Left lobe of liver (tissue), 2 donors: ENCODE results near the gene CCDC66. TPM values are rescaled to one million over a fixed set of nuclear protein-coding genes. Genes with fewer than 3 reads are reported as not detected.

Experiments
- ATAC-seq: fragments of 200-7000 bp; cut with Tn5 transposase; one replicate; pipeline ENCODE4 v1.9.1; 2020; ENCODE audit warnings: mild to moderate bottlenecking, moderate library complexity
- DNase-seq: peaks from one replicate; pipeline ENCODE4 v3.0.0-alpha.2; 2020; ENCODE audit warnings: low spot score
- total RNA-seq: library from RNA; stranded (reverse); gene quantifications from one replicate; pipeline ENCODE4 v1.2.1, GENCODE V29; 2021
- donor health status: DM: no; HTN: no; CAD: no; lungs with moderate emphysema.
- donor health status: DM: no; HTN: yes; CAD: no.

CCDC66 gene
- total RNA-seq, 1 donor from 2014 or later, result 6.2 TPM

- no peak for DNase-seq
- ATAC-seq, result no peak
Measured at GRCh38 chr3:56620371-56620770, 63.4 kb downstream of the CCDC66 start.

DNA sequence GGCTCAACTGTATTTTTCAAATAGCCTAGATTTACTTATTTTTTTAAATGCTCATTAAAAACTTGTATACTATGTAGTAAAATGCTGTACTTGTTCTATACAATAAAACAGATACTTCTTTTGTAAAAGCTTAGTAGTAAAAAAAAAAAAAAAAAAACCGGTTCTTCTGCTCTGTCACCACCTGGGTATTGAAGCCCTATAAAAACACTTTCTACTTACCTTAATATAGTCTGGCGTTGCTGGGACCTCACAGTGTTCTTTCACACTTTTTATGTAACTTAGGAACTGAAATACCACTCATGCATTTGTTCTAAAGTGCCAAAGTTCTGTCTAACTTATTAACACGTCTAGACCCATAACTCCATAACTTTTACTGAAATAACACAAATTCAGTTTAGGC lies 64.7 kb downstream of the CCDC66 start:
- ATAC-seq, result no peak
- no peak for DNase-seq

DNA sequence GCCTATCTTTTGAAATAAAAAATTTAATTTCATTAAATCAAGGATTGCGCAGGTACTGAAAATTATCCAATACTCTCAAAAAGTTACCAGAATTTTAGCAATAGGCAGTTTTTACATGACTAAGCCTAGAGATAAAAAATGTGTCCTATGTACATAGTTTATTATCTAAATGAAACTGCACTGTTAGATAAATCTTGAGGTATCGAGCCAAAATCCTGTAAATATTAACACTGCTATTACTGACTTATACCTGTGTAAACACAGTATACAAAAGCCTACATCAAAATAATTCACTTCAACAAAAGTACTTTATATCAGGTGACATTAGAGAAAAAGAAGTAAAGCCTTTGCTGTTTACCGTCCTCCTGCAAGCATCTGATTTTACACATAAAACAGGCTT lies 65.4 kb downstream of the CCDC66 start:
- DNase-seq (no peak), ATAC-seq (no peak)

DNA sequence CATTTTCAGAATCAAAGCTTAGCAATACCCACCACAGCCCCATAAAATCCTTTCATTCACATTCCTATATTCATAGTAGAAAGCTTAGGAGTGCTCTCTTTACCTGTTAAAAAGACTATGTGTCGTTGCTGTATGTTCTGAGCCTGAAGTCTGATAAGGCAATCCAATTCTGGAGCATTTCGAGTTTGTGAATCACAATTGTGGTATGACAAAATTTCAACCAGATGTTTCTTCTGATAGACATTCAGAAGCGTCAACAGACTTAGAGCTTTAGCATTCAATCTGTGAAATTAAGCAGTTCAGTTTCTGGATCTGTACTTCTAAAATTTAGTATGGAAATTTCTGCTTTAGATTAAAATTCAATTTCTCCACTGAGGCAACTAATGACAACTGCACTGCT lies 67.8 kb downstream of the CCDC66 start:
- ATAC-seq (no peak), DNase-seq (no peak)

- ATAC-seq, result peak; percentile 80
- no peak for DNase-seq
Measured at GRCh38 chr3:56629047-56629446, 72.1 kb downstream of the CCDC66 start.

DNA sequence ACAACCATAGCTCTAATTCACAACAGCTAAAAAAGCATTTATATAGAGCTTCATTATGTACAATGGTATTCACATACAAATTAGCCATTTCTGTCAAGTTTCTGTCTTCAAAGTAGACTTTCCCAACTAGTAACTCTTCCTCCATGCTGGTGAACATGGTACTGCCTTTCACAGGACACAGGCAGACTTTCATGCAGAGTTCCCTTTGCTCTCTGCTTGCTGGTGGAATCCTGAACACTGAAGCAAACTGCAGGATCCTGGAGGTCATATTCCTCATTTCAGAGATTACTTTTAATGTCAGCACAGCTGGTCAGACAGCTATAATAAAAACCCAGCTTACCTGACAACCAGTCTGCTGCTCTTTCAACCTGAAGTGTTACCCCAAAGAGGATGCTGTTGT lies 72.5 kb downstream of the CCDC66 start:
- peak; percentile 64 for ATAC-seq
- DNase-seq, result no peak

GRCh38 chr3:56630966-56631365 lies 74.0 kb downstream of the CCDC66 start:
- ATAC-seq, result no peak
- DNase-seq, result no peak

- DNase-seq (no peak), ATAC-seq (no peak)
Measured at GRCh38 chr3:56633181-56633580, 76.2 kb downstream of the CCDC66 start.

DNA sequence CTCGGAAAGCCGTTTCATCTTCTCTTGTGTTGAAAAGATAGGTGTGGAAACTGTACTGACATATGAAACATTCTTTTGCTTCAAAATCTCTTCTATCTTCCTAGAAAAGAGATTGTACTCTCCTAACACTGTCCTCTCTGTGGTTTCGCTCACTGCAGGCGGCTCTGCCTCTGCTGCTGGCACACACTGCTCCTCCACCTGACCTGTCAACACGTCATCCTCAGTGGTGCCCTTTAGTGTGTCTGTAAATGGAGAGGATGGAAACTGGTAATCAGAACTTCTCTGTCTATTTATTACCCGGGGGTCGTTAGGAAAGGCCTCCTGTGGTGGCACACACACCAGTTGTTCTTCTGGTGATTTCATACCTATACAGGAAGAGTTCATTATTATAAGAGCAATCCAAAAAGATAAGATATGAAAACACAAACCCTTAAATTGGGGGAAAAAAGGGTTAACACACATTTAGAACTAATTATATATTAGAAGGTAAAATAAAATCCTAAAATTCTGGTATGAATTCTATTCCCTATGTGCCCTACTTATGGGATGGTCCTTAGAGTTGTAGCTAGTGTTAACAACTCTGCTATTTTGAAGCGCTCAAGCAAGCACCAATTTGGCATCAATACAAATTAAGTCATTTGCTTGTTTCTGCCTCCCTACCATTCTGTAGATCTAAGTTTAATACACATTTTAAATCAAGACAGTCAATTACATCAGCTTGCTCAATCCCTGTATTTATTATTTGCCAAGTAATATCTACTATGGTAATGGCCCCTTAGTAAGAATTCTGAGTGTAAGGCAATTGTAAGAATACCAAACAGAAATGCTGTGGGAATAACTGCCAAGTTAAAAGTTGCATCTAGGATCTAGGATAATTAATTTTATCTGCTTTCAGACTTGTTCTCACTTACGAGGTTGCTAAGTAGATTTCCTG lies 76.9 kb downstream of the CCDC66 start:
- ATAC-seq, result no peak
- no peak for DNase-seq

- DNase-seq (no peak), ATAC-seq (no peak)
Measured at GRCh38 chr3:56645407-56645806, 88.4 kb downstream of the CCDC66 start.

DNA sequence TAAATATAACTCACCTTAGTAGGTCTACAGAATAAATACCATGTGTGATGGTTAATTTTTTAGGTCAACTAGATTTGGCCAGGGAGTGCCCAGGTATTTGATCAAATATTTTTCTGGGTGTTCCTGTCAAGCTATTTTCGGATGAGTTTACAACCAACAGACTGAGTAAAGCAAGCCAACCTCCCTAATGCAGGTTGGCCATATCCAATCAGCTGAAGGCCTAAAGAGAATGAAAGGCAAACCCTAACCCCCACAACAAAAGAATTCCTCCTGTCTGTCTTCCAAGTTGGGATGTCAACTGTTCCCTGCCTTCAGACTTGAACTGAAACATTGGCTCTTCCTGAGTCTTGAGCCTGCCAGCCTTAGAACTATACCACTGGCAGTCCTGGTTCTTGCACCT lies 97.5 kb downstream of the CCDC66 start:
- ATAC-seq (no peak), DNase-seq (no peak)

GRCh38 chr3:56655709-56656108 lies 98.7 kb downstream of the CCDC66 start:
- ATAC-seq (no peak), DNase-seq (no peak)

GRCh38 chr3:56664823-56665222 lies 107.8 kb downstream of the CCDC66 start:
- ATAC-seq (no peak), DNase-seq (no peak)

DNA sequence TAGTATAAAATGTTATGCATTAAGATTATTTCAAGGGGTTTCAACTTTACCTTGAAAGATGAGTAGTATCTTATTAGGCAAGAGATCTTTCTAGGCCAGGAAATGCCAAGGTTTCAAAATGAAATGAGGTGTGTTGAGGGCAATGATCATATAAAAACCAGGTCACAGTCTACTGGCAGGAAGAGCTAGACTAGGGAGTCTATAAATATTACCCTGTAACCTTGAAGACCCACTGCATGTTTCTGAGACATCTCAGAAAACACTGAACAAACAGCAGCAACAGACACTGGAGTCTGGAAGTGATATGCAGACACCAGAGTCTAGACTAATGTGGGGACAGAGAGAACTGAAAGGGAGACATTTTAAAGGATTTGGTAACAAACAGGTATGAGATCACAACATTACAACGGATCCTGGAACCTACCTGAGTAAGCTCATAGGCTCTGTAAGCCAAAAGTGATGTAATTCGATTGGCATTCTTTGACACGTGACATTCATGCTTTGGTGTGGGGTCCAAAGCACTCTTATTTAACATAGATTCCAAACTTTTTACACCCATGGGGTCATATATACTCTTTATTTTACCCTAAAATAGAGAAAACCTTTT lies 111.1 kb downstream of the CCDC66 start:
- ATAC-seq (no peak), DNase-seq (no peak)

Other genes with a start within 250 kb of the CCDC66 start
- gene ERC2, start 88.7 kb upstream of the CCDC66 start, total RNA-seq, result not detected
- 16.3 TPM for gene TASOR, start 126.1 kb downstream of the CCDC66 start, total RNA-seq
- 1.5 TPM for gene ARHGEF3, start 244.8 kb downstream of the CCDC66 start, total RNA-seq